Measurements from ENCODE around the gene CCSER1. TPM values are rescaled to one million over a fixed set of nuclear protein-coding genes. Genes with fewer than 3 reads are reported as not detected.

CCSER1 gene
- total and polyA plus RNA-seq, 2 experiments from 2014 or later: not detected

GRCh38 chr4:91601401-91601800 is 1474.2 kb downstream of the CCSER1 start:
- H4K20me1 ChIP-seq (ENCODE audit: insufficient read depth): no peaks in the 10 kb centered on the region
- no peaks in the 10 kb centered on the region for H3K79me2 ChIP-seq (ENCODE audit: insufficient read depth)
- no peaks in the 10 kb centered on the region for H3K27me3 ChIP-seq (replicated peaks; ENCODE audit: insufficient read depth)
- no peak overlapping the region for H2AFZ ChIP-seq
- no peak overlapping the region for H3K4me3 ChIP-seq
- no peak overlapping the region for H3K27ac ChIP-seq
- no peak for TF ChIP-seq EZH2 (IDR thresholded peaks at IDR 0.05; ENCODE audit: insufficient read depth, poor library complexity, severe bottlenecking)
- TF ChIP-seq EZH2phosphoT487 (IDR thresholded peaks at IDR 0.05; ENCODE audit: insufficient read depth, low read depth): no peak
- no peaks in the 10 kb centered on the region for H3K4me1 ChIP-seq (ENCODE audit: insufficient read depth)
- no peaks in the 10 kb centered on the region for H3F3A ChIP-seq (ENCODE audit: insufficient read depth)
- no peaks in the 10 kb centered on the region for H3K36me3 ChIP-seq (ENCODE audit: low read depth)
- no peak for DNase-seq
- H3K9me2 ChIP-seq (ENCODE audit: insufficient read depth): no peaks in the 10 kb centered on the region
- H3K9ac ChIP-seq: no peak overlapping the region
- in situ Hi-C loops (cut with MboI): no loop called here
- H3K4me2 ChIP-seq (ENCODE audit: unreplicated experiment): no peak overlapping the region
- 3 to 7% methylated on average over 1 of the region's 1 CpG for WGBS, 2 experiments (ENCODE audit: low coverage in 1 of 2, low lambda C conversion rate in 2 of 2, missing lambda C conversion rate in 2 of 2)
- H3K9me3 ChIP-seq (ENCODE audit: low read depth): no peaks in the 10 kb centered on the region

GRCh38 chr4:91611782-91612181 is 1484.6 kb downstream of the CCSER1 start:
- no peak overlapping the region for H3K4me2 ChIP-seq (ENCODE audit: unreplicated experiment)
- H3K79me2 ChIP-seq (ENCODE audit: insufficient read depth): no peaks in the 10 kb centered on the region
- no peaks in the 10 kb centered on the region for H3K27me3 ChIP-seq (replicated peaks; ENCODE audit: insufficient read depth)
- no peaks in the 10 kb centered on the region; the same call in 1 of the 2 replicates for H3K9me2 ChIP-seq (ENCODE audit: insufficient read depth)
- no peak for TF ChIP-seq EZH2phosphoT487 (IDR thresholded peaks at IDR 0.05; ENCODE audit: insufficient read depth, low read depth)
- no peak for TF ChIP-seq EZH2 (IDR thresholded peaks at IDR 0.05; ENCODE audit: insufficient read depth, poor library complexity, severe bottlenecking)
- H3K36me3 ChIP-seq (ENCODE audit: low read depth): no peaks in the 10 kb centered on the region
- 51 to 55% methylated on average over 5 of the region's 5 CpGs for WGBS, 2 experiments (ENCODE audit: low coverage in 1 of 2, low lambda C conversion rate in 2 of 2, missing lambda C conversion rate in 2 of 2)
- H3K4me1 ChIP-seq (ENCODE audit: insufficient read depth): no peaks in the 10 kb centered on the region
- no peak overlapping the region for H3K4me3 ChIP-seq
- no peak for DNase-seq
- H4K20me1 ChIP-seq (ENCODE audit: insufficient read depth): no peaks in the 10 kb centered on the region
- no peaks in the 10 kb centered on the region for H3K9me3 ChIP-seq (ENCODE audit: low read depth)
- H2AFZ ChIP-seq: no peak overlapping the region
- H3F3A ChIP-seq (ENCODE audit: insufficient read depth): no peaks in the 10 kb centered on the region
- in situ Hi-C loops (cut with MboI): no loop called here
- no peak overlapping the region for H3K27ac ChIP-seq
- no peak overlapping the region for H3K9ac ChIP-seq

- TF ChIP-seq EZH2phosphoT487 (IDR thresholded peaks at IDR 0.05; ENCODE audit: insufficient read depth, low read depth) (no peak), EZH2 (IDR thresholded peaks at IDR 0.05; ENCODE audit: insufficient read depth, poor library complexity, severe bottlenecking) (no peak)
- no peaks in the 10 kb centered on the region for H3F3A ChIP-seq (ENCODE audit: insufficient read depth)
- H3K9me2 ChIP-seq (ENCODE audit: insufficient read depth): no peaks in the 10 kb centered on the region; the same call in 1 of the 2 replicates
- no peak overlapping the region for H3K27ac ChIP-seq
- H3K79me2 ChIP-seq (ENCODE audit: insufficient read depth): no peaks in the 10 kb centered on the region
- H3K4me2 ChIP-seq (ENCODE audit: unreplicated experiment): no peak overlapping the region
- H2AFZ ChIP-seq: no peak overlapping the region
- DNase-seq: no peak
- H3K27me3 ChIP-seq (replicated peaks; ENCODE audit: insufficient read depth): no peaks in the 10 kb centered on the region
- no peaks in the 10 kb centered on the region for H3K9me3 ChIP-seq (ENCODE audit: low read depth)
- H3K4me1 ChIP-seq (ENCODE audit: insufficient read depth): no peaks in the 10 kb centered on the region
- 36 to 41% methylated on average over 1 of the region's 1 CpG for WGBS, 2 experiments (ENCODE audit: low coverage in 1 of 2, low lambda C conversion rate in 2 of 2, missing lambda C conversion rate in 2 of 2)
- no peak overlapping the region for H3K4me3 ChIP-seq
- in situ Hi-C loops (cut with MboI): no loop called here
- H3K9ac ChIP-seq: no peak overlapping the region
- no peaks in the 10 kb centered on the region for H3K36me3 ChIP-seq (ENCODE audit: low read depth)
- H4K20me1 ChIP-seq (ENCODE audit: insufficient read depth): no peaks in the 10 kb centered on the region
Measured at GRCh38 chr4:91620952-91621351, 1493.8 kb downstream of the CCSER1 start.

GRCh38 chr4:91621446-91621845 is 1494.3 kb downstream of the CCSER1 start:
- Histone ChIP-seq H3K4me2 (ENCODE audit: unreplicated experiment) (no peak overlapping the region), H3K27me3 (replicated peaks; ENCODE audit: insufficient read depth) (no peaks in the 10 kb centered on the region), H3F3A (ENCODE audit: insufficient read depth) (no peaks in the 10 kb centered on the region), H4K20me1 (ENCODE audit: insufficient read depth) (no peaks in the 10 kb centered on the region), H3K4me3 (no peak overlapping the region), H3K36me3 (ENCODE audit: low read depth) (no peaks in the 10 kb centered on the region), H3K27ac (no peak overlapping the region), H3K9me3 (ENCODE audit: low read depth) (no peaks in the 10 kb centered on the region), H3K9me2 (ENCODE audit: insufficient read depth) (no peaks in the 10 kb centered on the region), H3K4me1 (ENCODE audit: insufficient read depth) (no peaks in the 10 kb centered on the region), H3K79me2 (ENCODE audit: insufficient read depth) (no peaks in the 10 kb centered on the region), H2AFZ (no peak overlapping the region), H3K9ac (no peak overlapping the region)
- TF ChIP-seq EZH2 (IDR thresholded peaks at IDR 0.05; ENCODE audit: insufficient read depth, poor library complexity, severe bottlenecking) (no peak), EZH2phosphoT487 (IDR thresholded peaks at IDR 0.05; ENCODE audit: insufficient read depth, low read depth) (no peak)
- in situ Hi-C loops (cut with MboI): no loop called here
- DNase-seq: no peak
- 10 to 20% methylated on average over 1 of the region's 1 CpG for WGBS, 2 experiments (ENCODE audit: low coverage in 1 of 2, low lambda C conversion rate in 2 of 2, missing lambda C conversion rate in 2 of 2)

Data from GM23248 (cell line).